ENCODE results near the gene EFNA3. TPM values are rescaled to one million over a fixed set of nuclear protein-coding genes. Genes with fewer than 3 reads are reported as not detected.

The EFNA3 gene
- total and polyA plus RNA-seq, 2 experiments from 2014 or later, result 10.3 to 13.6 TPM

- Histone ChIP-seq H3K4me2 (no peak overlapping the region), H3K36me3 (ENCODE audit: insufficient read depth) (no peaks in the 10 kb centered on the region), H3K27me3 (ENCODE audit: insufficient read depth) (no peaks in the 10 kb centered on the region), H3K27ac (ENCODE audit: low read depth) (no peak overlapping the region), H3K4me1 (ENCODE audit: insufficient read depth) (no peaks in the 10 kb centered on the region), H3F3A (replicated peaks; ENCODE audit: low read depth) (0 out of 2 replicates have a peak, but pooled peaks cover 3% of the 10 kb centered on the region), H3K79me2 (replicated peaks; ENCODE audit: insufficient read depth) (no peaks in the 10 kb centered on the region), H3K4me3 (no peak overlapping the region), H4K20me1 (replicated peaks; ENCODE audit: insufficient read depth) (no peaks in the 10 kb centered on the region), H2AFZ (no peak overlapping the region), H3K9me2 (ENCODE audit: insufficient read depth) (no peaks in the 10 kb centered on the region)
- TF ChIP-seq POLR2AphosphoS5 (IDR thresholded peaks at IDR 0.05; ENCODE audit: low read depth), result no peak
- TF ChIP-seq EZH2 (IDR thresholded peaks at IDR 0.05; ENCODE audit: low read depth, unreplicated experiment), result no peak
- no peak for TF ChIP-seq NANOG (IDR thresholded peaks at IDR 0.05; ENCODE audit: borderline replicate concordance)
- no peak for TF ChIP-seq REST (IDR thresholded peaks at IDR 0.05; ENCODE audit: unreplicated experiment)
- TF ChIP-seq ZNF331 (CRISPR knock-in tag; IDR thresholded peaks at IDR 0.05; ENCODE audit: low read depth), result no peak
- no peak for TF ChIP-seq ZNF114 (CRISPR knock-in tag; IDR thresholded peaks at IDR 0.05)
- no peak for TF ChIP-seq EZH2phosphoT487 (IDR thresholded peaks at IDR 0.05; ENCODE audit: unreplicated experiment)
- TF ChIP-seq STAT1 (IDR thresholded peaks at IDR 0.05; ENCODE audit: unreplicated experiment), result no peak
- TF ChIP-seq CTCF (conservative IDR thresholded peaks at IDR 0.05; ENCODE audit: low read depth in 2 of 2), result no peak
- no peak for TF ChIP-seq ZNF462 (CRISPR knock-in tag; IDR thresholded peaks at IDR 0.05)
- TF ChIP-seq ETS1 (IDR thresholded peaks at IDR 0.05), result no peak
- TF ChIP-seq JUNB (IDR thresholded peaks at IDR 0.05; ENCODE audit: unreplicated experiment), result no peak
- TF ChIP-seq CREB1 (CRISPR knock-in tag; IDR thresholded peaks at IDR 0.05; ENCODE audit: low read depth), result no peak
- Mint-ChIP-seq H3K27me3 (ENCODE audit: insufficient read depth, low read depth, poor library complexity) (peaks cover 12% of the 10 kb centered on the region), H3K36me3 (ENCODE audit: low read depth) (no peaks in the 10 kb centered on the region), H3K4me1 (peaks cover 5% of the 10 kb centered on the region), H3K27ac (no peak overlapping the region), H3K4me3 (no peak overlapping the region), H3K9me3 (no peaks in the 10 kb centered on the region)
- DNase-seq (ENCODE audit: low spot score), result no peak
- ATAC-seq, result no peak
Observed at GRCh38 chr1:155039308-155039669, 39.3 kb upstream of the EFNA3 start.
